Measurements from ENCODE around the gene DNTTIP2. TPM values are rescaled to one million over a fixed set of nuclear protein-coding genes. Genes with fewer than 3 reads are reported as not detected.

The DNTTIP2 gene
- total and polyA plus RNA-seq, 9 of the 15 experiments (the other 6 are each of a cell fraction or from before 2014, with no cell fraction given): 50.4 to 138 (median 97.0) TPM

DNA sequence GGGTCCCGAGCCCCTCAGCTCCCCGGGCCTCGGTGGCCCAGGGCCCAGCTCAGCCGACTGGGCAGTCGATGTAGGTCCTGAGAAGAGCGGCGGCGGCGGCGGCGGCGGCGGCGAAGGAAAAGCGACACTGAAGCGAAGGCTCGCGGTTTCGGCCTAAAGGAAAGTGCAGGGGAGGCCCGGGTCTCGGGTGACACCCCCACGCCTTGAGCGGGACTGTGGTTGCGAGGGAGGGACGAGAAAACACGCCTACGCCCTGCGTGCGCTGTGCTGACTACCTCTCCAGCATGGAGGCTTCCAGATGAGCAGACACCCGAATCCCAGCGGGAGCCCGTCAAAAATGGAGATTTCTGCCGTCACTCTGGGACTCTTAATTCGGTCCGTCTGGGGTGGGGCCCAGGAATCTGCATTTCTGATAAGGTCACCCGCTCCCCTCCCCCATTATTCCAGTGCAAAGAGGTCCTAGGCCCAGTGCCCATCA lies 31.2 kb downstream of the DNTTIP2 start (continued):
- TF ChIP-seq, protein P1, sequence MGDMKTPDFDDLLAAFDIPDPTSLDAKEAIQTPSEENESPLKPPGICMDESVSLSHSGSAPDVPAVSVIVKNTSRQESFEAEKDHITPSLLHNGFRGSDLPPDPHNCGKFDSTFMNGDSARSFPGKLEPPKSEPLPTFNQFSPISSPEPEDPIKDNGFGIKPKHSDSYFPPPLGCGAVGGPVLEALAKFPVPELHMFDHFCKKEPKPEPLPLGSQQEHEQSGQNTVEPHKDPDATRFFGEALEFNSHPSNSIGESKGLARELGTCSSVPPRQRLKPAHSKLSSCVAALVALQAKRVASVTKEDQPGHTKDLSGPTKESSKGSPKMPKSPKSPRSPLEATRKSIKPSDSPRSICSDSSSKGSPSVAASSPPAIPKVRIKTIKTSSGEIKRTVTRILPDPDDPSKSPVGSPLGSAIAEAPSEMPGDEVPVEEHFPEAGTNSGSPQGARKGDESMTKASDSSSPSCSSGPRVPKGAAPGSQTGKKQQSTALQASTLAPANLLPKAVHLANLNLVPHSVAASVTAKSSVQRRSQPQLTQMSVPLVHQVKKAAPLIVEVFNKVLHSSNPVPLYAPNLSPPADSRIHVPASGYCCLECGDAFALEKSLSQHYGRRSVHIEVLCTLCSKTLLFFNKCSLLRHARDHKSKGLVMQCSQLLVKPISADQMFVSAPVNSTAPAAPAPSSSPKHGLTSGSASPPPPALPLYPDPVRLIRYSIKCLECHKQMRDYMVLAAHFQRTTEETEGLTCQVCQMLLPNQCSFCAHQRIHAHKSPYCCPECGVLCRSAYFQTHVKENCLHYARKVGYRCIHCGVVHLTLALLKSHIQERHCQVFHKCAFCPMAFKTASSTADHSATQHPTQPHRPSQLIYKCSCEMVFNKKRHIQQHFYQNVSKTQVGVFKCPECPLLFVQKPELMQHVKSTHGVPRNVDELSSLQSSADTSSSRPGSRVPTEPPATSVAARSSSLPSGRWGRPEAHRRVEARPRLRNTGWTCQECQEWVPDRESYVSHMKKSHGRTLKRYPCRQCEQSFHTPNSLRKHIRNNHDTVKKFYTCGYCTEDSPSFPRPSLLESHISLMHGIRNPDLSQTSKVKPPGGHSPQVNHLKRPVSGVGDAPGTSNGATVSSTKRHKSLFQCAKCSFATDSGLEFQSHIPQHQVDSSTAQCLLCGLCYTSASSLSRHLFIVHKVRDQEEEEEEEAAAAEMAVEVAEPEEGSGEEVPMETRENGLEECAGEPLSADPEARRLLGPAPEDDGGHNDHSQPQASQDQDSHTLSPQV (IDR thresholded peaks at IDR 0.05): no peak; the same call in 1 of the 2 replicates
- TF ChIP-seq YY1 (IDR thresholded peaks at IDR 0.05; ENCODE audit: borderline replicate concordance in 1 of 3, control insufficient read depth in 1 of 3, extremely low read depth in 1 of 3, insufficient read depth in 3 of 3, insufficient read length in 1 of 3, insufficient replicate concordance in 2 of 3, low read depth in 1 of 3, low read length in 2 of 3) (peak in 2 of 3 experiments; percentile 49 to 85), ZNF408 (CRISPR knock-in tag; IDR thresholded peaks at IDR 0.05; ENCODE audit: low read depth) (no peak), RFX5 (IDR thresholded peaks at IDR 0.05; ENCODE audit: low read depth, low read length) (no peak), PHTF2 (CRISPR knock-in tag; IDR thresholded peaks at IDR 0.05) (no peak), MYNN (IDR thresholded peaks at IDR 0.05) (peak; percentile 99), MYNN (CRISPR knock-in tag; IDR thresholded peaks at IDR 0.05) (peak; percentile 89), TAF9B (IDR thresholded peaks at IDR 0.05; ENCODE audit: partially characterized antibody) (no peak), POLR2AphosphoS5 (IDR thresholded peaks at IDR 0.05; ENCODE audit: control insufficient read depth, insufficient read depth, low read depth, low read length) (no peak)
- TF ChIP-seq, protein P2, sequence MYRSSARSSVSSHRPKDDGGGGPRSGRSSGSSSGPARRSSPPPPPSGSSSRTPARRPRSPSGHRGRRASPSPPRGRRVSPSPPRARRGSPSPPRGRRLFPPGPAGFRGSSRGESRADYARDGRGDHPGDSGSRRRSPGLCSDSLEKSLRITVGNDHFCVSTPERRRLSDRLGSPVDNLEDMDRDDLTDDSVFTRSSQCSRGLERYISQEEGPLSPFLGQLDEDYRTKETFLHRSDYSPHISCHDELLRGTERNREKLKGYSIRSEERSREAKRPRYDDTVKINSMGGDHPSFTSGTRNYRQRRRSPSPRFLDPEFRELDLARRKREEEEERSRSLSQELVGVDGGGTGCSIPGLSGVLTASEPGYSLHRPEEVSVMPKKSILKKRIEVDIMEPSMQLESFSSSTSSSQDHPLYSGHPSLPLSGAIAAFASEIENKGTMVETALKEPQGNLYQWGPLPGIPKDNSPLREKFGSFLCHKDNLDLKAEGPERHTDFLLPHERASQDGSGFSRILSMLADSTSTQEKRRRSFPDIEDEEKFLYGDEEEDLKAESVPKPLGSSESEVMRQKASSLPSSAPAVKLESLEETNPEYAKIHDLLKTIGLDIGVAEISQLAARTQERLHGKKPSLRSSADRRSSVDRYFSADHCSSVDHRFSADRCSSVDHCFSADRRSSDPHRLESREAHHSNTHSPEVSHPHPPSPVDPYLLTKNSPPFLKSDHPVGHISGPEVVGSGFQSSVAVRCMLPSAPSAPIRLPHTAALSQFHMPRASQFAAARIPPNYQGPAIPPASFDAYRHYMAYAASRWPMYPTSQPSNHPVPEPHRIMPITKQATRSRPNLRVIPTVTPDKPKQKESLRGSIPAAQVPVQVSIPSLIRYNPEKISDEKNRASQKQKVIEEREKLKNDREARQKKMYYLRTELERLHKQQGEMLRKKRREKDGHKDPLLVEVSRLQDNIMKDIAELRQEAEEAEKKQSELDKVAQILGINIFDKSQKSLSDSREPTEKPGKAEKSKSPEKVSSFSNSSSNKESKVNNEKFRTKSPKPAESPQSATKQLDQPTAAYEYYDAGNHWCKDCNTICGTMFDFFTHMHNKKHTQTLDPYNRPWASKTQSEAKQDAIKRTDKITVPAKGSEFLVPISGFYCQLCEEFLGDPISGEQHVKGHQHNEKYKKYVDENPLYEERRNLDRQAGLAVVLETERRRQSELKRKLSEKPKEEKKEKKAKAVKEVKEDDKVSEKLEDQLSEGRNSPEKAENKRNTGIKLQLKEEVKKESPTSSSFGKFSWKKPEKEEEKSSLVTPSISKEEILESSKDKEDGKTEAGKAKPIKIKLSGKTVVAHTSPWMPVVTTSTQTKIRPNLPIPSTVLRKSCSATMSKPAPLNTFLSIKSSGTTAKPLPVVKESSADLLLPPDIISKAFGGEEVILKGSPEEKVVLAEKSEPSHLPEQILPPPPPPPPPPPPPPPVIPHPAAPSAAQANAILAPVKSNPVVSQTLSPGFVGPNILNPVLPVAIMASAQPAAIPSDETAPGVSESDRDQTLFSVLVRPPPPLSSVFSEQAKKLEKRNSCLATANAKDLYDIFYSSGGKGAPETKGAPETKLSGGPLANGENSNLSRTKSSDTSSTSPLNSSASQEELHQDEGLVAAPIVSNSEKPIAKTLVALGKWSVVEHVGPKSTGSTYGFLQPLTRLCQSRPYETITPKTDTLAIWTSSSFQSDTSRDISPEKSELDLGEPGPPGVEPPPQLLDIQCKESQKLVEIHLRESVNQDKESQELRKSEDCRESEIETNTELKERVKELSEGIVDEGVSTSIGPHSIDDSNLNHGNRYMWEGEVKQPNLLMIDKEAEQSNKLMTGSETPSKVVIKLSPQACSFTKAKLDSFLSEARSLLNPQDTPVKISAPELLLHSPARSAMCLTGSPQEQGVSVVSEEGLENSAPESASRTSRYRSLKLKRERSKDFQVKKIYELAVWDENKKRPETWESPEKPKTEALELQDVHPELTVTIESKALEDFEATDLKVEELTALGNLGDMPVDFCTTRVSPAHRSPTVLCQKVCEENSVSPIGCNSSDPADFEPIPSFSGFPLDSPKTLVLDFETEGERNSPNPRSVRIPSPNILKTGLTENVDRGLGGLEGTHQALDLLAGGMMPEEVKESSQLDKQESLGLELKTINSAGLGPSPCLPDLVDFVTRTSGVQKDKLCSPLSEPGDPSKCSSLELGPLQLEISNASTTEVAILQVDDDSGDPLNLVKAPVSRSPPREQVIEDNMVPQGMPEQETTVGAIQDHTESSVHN (IDR thresholded peaks at IDR 0.05; ENCODE audit: borderline replicate concordance in 1 of 2, low read depth in 1 of 2): 0 out of 4 replicates have a peak, but pooled peaks of 1 of the 2 experiments have one; percentile 6
- TF ChIP-seq, protein P3, sequence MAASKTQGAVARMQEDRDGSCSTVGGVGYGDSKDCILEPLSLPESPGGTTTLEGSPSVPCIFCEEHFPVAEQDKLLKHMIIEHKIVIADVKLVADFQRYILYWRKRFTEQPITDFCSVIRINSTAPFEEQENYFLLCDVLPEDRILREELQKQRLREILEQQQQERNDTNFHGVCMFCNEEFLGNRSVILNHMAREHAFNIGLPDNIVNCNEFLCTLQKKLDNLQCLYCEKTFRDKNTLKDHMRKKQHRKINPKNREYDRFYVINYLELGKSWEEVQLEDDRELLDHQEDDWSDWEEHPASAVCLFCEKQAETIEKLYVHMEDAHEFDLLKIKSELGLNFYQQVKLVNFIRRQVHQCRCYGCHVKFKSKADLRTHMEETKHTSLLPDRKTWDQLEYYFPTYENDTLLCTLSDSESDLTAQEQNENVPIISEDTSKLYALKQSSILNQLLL (CRISPR knock-in tag; IDR thresholded peaks at IDR 0.05; ENCODE audit: borderline replicate concordance): no peak

Data from K562 (cell line).